Upper lobe of left lung (tissue), 4 donors: ENCODE measurements around the gene CDC34.

Experiments
- CTCF ChIP-seq, 6 experiments: fragments of 450-650 bp in 4 of 6; fragments of 200-600 bp in 2 of 6; sonication (generic) in 2 of 6; IDR thresholded peaks; one replicate each; pipeline ENCODE4 v1.5.1; 2016 to 2019; ENCODE audit warnings: antibody characterized with exemption in 6 of 6
- EP300 ChIP-seq, 4 donors: sonication (generic); formaldehyde crosslinking; IDR thresholded peaks; one replicate each; pipeline ENCODE4 v1.5.1; 2017; ENCODE audit warnings: antibody characterized with exemption in 4 of 4, control low read depth in 2 of 4
- POLR2A ChIP-seq, 4 donors: fragments of 450-650 bp; IDR thresholded peaks; one replicate each; pipeline ENCODE4 v1.5.1; 2016 to 2017; ENCODE audit warnings: antibody characterized with exemption in 4 of 4, mild to moderate bottlenecking in 2 of 4
- POLR2AphosphoS5 ChIP-seq, 2 donors: sonication (generic); formaldehyde crosslinking; IDR thresholded peaks; one replicate each; pipeline ENCODE4 v1.5.1; 2017; ENCODE audit warnings: antibody characterized with exemption in 2 of 2

- TF ChIP-seq CTCF (IDR thresholded peaks at IDR 0.05) (no peak), POLR2A (IDR thresholded peaks at IDR 0.05) (no peak), EP300 (IDR thresholded peaks at IDR 0.05) (no peak), POLR2AphosphoS5 (IDR thresholded peaks at IDR 0.05) (no peak)
Observed at GRCh38 chr19:497491-497868, 34.1 kb upstream of the CDC34 start.
